KMS-11 (cell line): ENCODE data around the gene AP2A2.

Experiments used
- H2AFZ ChIP-seq: fragments of 200-600 bp; sonication (generic); 2 replicates; pipeline ENCODE4 v1.6.1; 2016; ENCODE audit warnings: antibody characterized with exemption, mixed run types, low read depth
- H3K27ac ChIP-seq: fragments of 200-600 bp; sonication (generic); 2 replicates; pipeline ENCODE4 v1.6.1; 2016; ENCODE audit warnings: mild to moderate bottlenecking, mixed run types
- H3K27me3 ChIP-seq: fragments of 200-600 bp; sonication (generic); 2 replicates; pipeline ENCODE4 v1.6.1; 2017; ENCODE audit warnings: mild to moderate bottlenecking, low read depth, mixed run types, moderate library complexity; ENCODE audit not compliant: insufficient read depth
- H3K36me3 ChIP-seq: fragments of 200-600 bp; sonication (generic); 2 replicates; pipeline ENCODE4 v1.6.1; 2017; ENCODE audit warnings: mild to moderate bottlenecking, mixed run types; ENCODE audit not compliant: insufficient read depth
- H3K4me1 ChIP-seq: fragments of 200-600 bp; sonication (generic); 2 replicates; pipeline ENCODE4 v1.6.1; 2016; ENCODE audit warnings: mild to moderate bottlenecking, low read depth, mixed run types; ENCODE audit not compliant: poor library complexity, severe bottlenecking
- H3K4me2 ChIP-seq: fragments of 200-600 bp; sonication (generic); 2 replicates; pipeline ENCODE4 v1.7.0; 2016; ENCODE audit warnings: mild to moderate bottlenecking, mixed run types
- H3K4me3 ChIP-seq: fragments of 200-600 bp; sonication (generic); IDR thresholded peaks from 2 replicates; pipeline ENCODE4 v1.6.1; 2017; ENCODE audit warnings: low read depth, low read length, mixed read lengths; ENCODE audit not compliant: insufficient read depth
- H3K79me2 ChIP-seq: fragments of 200-600 bp; sonication (generic); 2 replicates; pipeline ENCODE4 v1.6.1; 2016; ENCODE audit warnings: low read depth, mixed run types; ENCODE audit not compliant: insufficient read depth
- H3K9ac ChIP-seq: fragments of 200-600 bp; sonication (generic); 2 replicates; pipeline ENCODE4 v1.6.1; 2016; ENCODE audit warnings: mild to moderate bottlenecking, mixed run types
- H4K20me1 ChIP-seq: fragments of 200-600 bp; sonication (generic); 2 replicates; pipeline ENCODE4 v1.6.1; 2016; ENCODE audit warnings: mild to moderate bottlenecking, mixed run types; ENCODE audit not compliant: insufficient read depth
- CTCF ChIP-seq: fragments of 200-600 bp; sonication (generic); conservative IDR thresholded peaks from 2 replicates; pipeline ENCODE4 v1.6.1; 2017; ENCODE audit warnings: low read depth, mild to moderate bottlenecking, antibody characterized with exemption, low read length, moderate library complexity, mixed read lengths

Gene AP2A2

GRCh38 chr11:1034001-1034400 is 108.3 kb downstream of the AP2A2 start:
- H2AFZ ChIP-seq = no peak overlapping the region
- peaks cover 46% of the 10 kb centered on the region; the same call in 1 of the 2 replicates for H3K27me3 ChIP-seq
- no peak overlapping the region for H3K9ac ChIP-seq
- no peak overlapping the region for H3K4me2 ChIP-seq
- no peak for TF ChIP-seq CTCF
- H3K4me3 ChIP-seq = no peak overlapping the region
- no peaks in the 10 kb centered on the region for H4K20me1 ChIP-seq
- H3K27ac ChIP-seq = no peak overlapping the region
- H3K79me2 ChIP-seq = no peaks in the 10 kb centered on the region
- no peaks in the 10 kb centered on the region for H3K36me3 ChIP-seq
- no peaks in the 10 kb centered on the region for H3K4me1 ChIP-seq

DNA sequence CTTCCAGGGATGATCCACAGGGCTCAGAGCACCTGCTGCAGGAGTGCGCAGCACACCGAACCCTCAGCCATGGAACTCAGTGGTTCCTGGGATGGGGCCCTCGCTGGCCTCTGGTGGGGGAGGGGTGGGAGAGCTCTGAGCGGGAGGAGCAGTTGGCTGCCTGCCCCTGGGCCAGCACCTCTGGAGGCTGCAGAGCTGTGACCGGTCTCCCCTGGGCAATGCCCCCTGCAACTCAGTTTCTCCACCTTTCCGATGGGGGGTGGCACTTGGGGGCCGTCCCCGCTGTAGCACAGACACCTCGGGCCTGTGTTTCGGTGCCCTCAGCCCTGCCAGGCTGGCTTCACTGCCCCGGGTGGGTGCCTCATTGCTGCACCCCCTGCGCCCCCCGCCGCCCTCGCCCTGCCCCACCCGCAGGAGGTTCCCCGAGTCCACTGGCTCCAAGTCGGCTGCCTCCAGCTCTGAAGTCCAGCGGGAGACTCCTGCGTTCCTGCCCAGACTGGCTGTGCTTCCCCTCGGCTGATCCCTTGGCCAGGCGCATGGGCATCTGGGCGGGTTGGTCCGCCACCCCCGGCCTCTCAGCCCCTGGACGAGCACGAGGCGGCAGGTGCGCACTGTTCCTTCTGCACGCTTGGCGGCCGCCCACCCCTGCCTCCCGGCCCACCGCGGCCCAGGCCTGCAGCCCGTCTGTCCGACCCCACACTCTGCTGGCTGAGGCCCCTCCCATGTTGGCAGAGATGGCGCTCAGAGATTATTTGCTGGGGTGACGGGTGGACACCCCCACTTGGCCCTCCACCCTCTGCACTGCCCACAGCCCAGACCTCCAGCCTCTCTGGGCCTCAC is 109.0 kb downstream of the AP2A2 start:
- no peak overlapping the region for H3K27ac ChIP-seq
- no peak overlapping the region for H3K4me2 ChIP-seq
- peaks cover 53% of the 10 kb centered on the region; the same call in 1 of the 2 replicates for H3K27me3 ChIP-seq
- no peak overlapping the region for H2AFZ ChIP-seq
- H4K20me1 ChIP-seq = no peaks in the 10 kb centered on the region
- H3K79me2 ChIP-seq = no peaks in the 10 kb centered on the region
- H3K4me3 ChIP-seq = no peak overlapping the region
- H3K4me1 ChIP-seq = no peaks in the 10 kb centered on the region
- no peaks in the 10 kb centered on the region for H3K36me3 ChIP-seq
- no peak overlapping the region for H3K9ac ChIP-seq
- no peak for TF ChIP-seq CTCF

GRCh38 chr11:1035577-1036283 is 110.1 kb downstream of the AP2A2 start:
- Histone ChIP-seq H3K36me3 (no peaks in the 10 kb centered on the region), H3K4me2 (no peak overlapping the region), H3K4me3 (no peak overlapping the region), H3K4me1 (no peaks in the 10 kb centered on the region), H3K79me2 (no peaks in the 10 kb centered on the region), H3K27ac (no peak overlapping the region), H2AFZ (no peak overlapping the region), H4K20me1 (no peaks in the 10 kb centered on the region), H3K27me3 (peaks cover 62% of the 10 kb centered on the region; the same call in 1 of the 2 replicates), H3K9ac (no peak overlapping the region)
- TF ChIP-seq CTCF = no peak

DNA sequence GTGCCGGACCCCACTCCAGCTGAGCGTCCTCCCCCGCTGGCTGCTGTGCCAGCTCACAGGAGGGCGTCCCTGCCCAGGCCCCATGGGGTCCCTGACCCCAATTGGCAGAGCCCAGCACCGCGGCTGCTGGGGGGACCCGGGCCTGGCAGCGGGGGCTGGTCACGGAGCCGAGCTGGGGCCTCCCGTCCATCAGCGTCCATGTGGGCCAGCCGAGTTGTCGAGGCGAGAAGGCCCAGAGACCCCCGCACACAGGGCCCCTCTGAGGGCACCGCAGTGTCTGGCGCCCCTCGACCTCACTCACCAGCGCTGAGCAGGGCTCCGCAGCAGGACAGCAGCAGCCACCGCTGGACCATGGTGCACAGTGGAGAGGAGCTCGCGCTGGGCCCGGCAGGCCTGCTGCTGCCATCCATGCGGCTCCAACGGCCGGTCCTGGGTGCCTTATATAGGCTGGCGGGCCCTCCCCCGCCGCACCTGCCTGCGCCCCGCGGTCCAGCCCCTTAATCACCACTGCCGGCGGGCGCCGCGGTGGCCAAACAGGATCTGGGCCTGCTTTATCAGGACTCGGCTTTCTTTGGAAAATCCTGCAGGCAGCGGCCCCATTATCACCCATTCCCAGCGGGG is 110.7 kb downstream of the AP2A2 start, which contains the start of gene MUC6:
Gene MUC6 (minus strand): TSS at position 416 of the 621 bp plus-strand sequence. CDS start 63 bp downstream, at position 353.
- Histone ChIP-seq H2AFZ (no peak within 1 kb of the TSS), H3K9ac (no peak within 1 kb of the TSS), H3K4me1 (no peaks in the 10 kb centered on the region), H3K4me2 (no peak within 1 kb of the TSS), H3K36me3 (no peaks in the 10 kb centered on the region), H3K27ac (no peak within 1 kb of the TSS), H3K27me3 (peaks cover 67% of the 10 kb centered on the region), H4K20me1 (no peaks in the 10 kb centered on the region), H3K79me2 (no peaks in the 10 kb centered on the region), H3K4me3 (no peak within 1 kb of the TSS)
- TF ChIP-seq CTCF = no peak
